GM15510 (cell line): ENCODE data around the gene ATP6V0D1.

Experiments used
- POLR2A ChIP-seq: IDR thresholded peaks from 3 replicates; pipeline ENCODE4 v1.6.1; 2011; ENCODE audit warnings: borderline replicate concordance; ENCODE audit not compliant: insufficient read length; ENCODE audit errors: extremely low read depth

Gene ATP6V0D1

GRCh38 chr16:67417333-67418061 lies 63.5 kb downstream of the ATP6V0D1 start:
- TF ChIP-seq POLR2A = no peak

GRCh38 chr16:67415872-67416793 lies 64.8 kb downstream of the ATP6V0D1 start, which contains the start of gene ZDHHC1:
Gene ZDHHC1, minus strand, starts transcription at chr16:67416477. Its CDS starts 8,702 bp downstream, at chr16:67407775.
- TF ChIP-seq POLR2A = no peak

- no peak for TF ChIP-seq POLR2A
Measured at GRCh38 chr16:67413978-67414911, 66.7 kb downstream of the ATP6V0D1 start.

- no peak for TF ChIP-seq POLR2A
Measured at GRCh38 chr16:67412294-67412693, 68.7 kb downstream of the ATP6V0D1 start.

- TF ChIP-seq POLR2A = no peak
Measured at GRCh38 chr16:67411339-67411738, 69.6 kb downstream of the ATP6V0D1 start.

- no peak for TF ChIP-seq POLR2A
Measured at GRCh38 chr16:67409631-67410030, 71.3 kb downstream of the ATP6V0D1 start.

GRCh38 chr16:67407788-67408452 lies 73.0 kb downstream of the ATP6V0D1 start:
- TF ChIP-seq POLR2A = no peak

GRCh38 chr16:67407176-67407787 lies 73.7 kb downstream of the ATP6V0D1 start:
- TF ChIP-seq POLR2A = no peak

- no peak for TF ChIP-seq POLR2A
Measured at GRCh38 chr16:67406111-67406971, 74.6 kb downstream of the ATP6V0D1 start.

GRCh38 chr16:67405336-67405735 lies 75.6 kb downstream of the ATP6V0D1 start:
- TF ChIP-seq POLR2A = no peak

GRCh38 chr16:67404740-67405226 lies 76.2 kb downstream of the ATP6V0D1 start:
- TF ChIP-seq POLR2A = no peak

- no peak for TF ChIP-seq POLR2A
Measured at GRCh38 chr16:67403976-67404555, 76.9 kb downstream of the ATP6V0D1 start.
